ENCODE measurements around the gene ATM.
"Not testable (repeated sequence)": the region's sequence is repeated elsewhere in the genome, so short reads cannot be mapped to it uniquely, and the experiment has no call there.

The ATM gene

GRCh38 chr11:108286956-108287355 is 64.1 kb downstream of the ATM start:
- DNase-seq: no peak

GRCh38 chr11:108289066-108289465 is 66.2 kb downstream of the ATM start:
- not testable (repeated sequence) for DNase-seq

GRCh38 chr11:108289699-108290098 is 66.8 kb downstream of the ATM start:
- DNase-seq: peak; percentile 88

- DNase-seq: no peak
These were observed 70.4 kb downstream of the ATM start for GRCh38 chr11:108293229-108293628.

GRCh38 chr11:108302121-108302785 is 79.4 kb downstream of the ATM start:
- no peak for DNase-seq

GRCh38 chr11:108307751-108308150 is 84.9 kb downstream of the ATM start:
- DNase-seq: no peak

GRCh38 chr11:108313444-108313843 is 90.6 kb downstream of the ATM start:
- no peak for DNase-seq

- no peak for DNase-seq
These were observed 93.2 kb downstream of the ATM start for GRCh38 chr11:108316061-108316460.

- no peak for DNase-seq
These were observed 96.8 kb downstream of the ATM start for GRCh38 chr11:108319541-108320145.

GRCh38 chr11:108322666-108323065 is 99.8 kb downstream of the ATM start:
- no peak for DNase-seq

- DNase-seq: no peak
These were observed 101.7 kb downstream of the ATM start for GRCh38 chr11:108324587-108324986.

GRCh38 chr11:108333403-108333899 is 110.6 kb downstream of the ATM start:
- no peak for DNase-seq

- peak; percentile 7 for DNase-seq
These were observed 115.9 kb downstream of the ATM start for GRCh38 chr11:108338750-108339149.

- peak; percentile 85 for DNase-seq
These were observed 118.1 kb downstream of the ATM start for GRCh38 chr11:108340973-108341372.

- no peak for DNase-seq
These were observed 118.8 kb downstream of the ATM start for GRCh38 chr11:108341654-108342053.

- DNase-seq: no peak
These were observed 120.8 kb downstream of the ATM start for GRCh38 chr11:108343714-108344113.

- DNase-seq: no peak
These were observed 122.9 kb downstream of the ATM start for GRCh38 chr11:108345767-108346166.

GRCh38 chr11:108346451-108346850 is 123.6 kb downstream of the ATM start:
- no peak for DNase-seq

GRCh38 chr11:108351468-108351867 is 128.6 kb downstream of the ATM start:
- DNase-seq: no peak

- no peak for DNase-seq
These were observed 141.3 kb downstream of the ATM start for GRCh38 chr11:108364159-108364558.

- no peak for DNase-seq
These were observed 145.3 kb downstream of the ATM start for GRCh38 chr11:108368134-108368533.

GRCh38 chr11:108369064-108369463 is 146.2 kb downstream of the ATM start:
- no peak for DNase-seq

- DNase-seq: no peak
These were observed 147.4 kb downstream of the ATM start for GRCh38 chr11:108370315-108370714.

GRCh38 chr11:108370990-108371389 is 148.1 kb downstream of the ATM start:
- DNase-seq: no peak

GRCh38 chr11:108373505-108373904 is 150.6 kb downstream of the ATM start:
- DNase-seq: not testable (repeated sequence)
